H1 (cell line): Measurements from ENCODE around the gene CELF3. TPM values are rescaled to one million over a fixed set of nuclear protein-coding genes. Genes with fewer than 3 reads are reported as not detected.
"Not testable (repeated sequence)": the region's sequence is repeated elsewhere in the genome, so short reads cannot be mapped to it uniquely, and the experiment has no call there.

ENCODE experiments used
- CTCF ChIA-PET: fragments of 300-600 bp; sonication (Branson Sonifier 250); formaldehyde crosslinking; loops from one replicate; lab custom pipeline; 2021; ENCODE audit not compliant: partially characterized antibody; lab: Charles Lee
- POLR2A ChIA-PET: fragments of 300-600 bp; sonication (Branson Sonifier 250); formaldehyde crosslinking; loops from one replicate; lab custom pipeline; 2021; ENCODE audit warnings: inconsistent platforms; ENCODE audit not compliant: partially characterized antibody; lab: Charles Lee
- DNase-seq, 2 experiments: peaks; one replicate each; pipeline versions ENCODE4 v3.0.0 to v3.0.0-alpha.2; 2010 to 2022; ENCODE audit warnings: low spot score in 2 of 2, low read depth in 1 of 2, mixed read lengths in 1 of 2
- FAIRE-seq: peaks from 2 replicates; lab custom pipeline; 2011; peaks lifted over from hg19 to GRCh38; lab: Jason Lieb, UNC
- H2AFZ ChIP-seq: 2 replicates; pipeline ENCODE4 v1.8.1; 2012; ENCODE audit warnings: low read length, inconsistent platforms
- H2AK5ac ChIP-seq: 2 replicates; pipeline ENCODE4 v1.6.1; 2013; ENCODE audit warnings: low read depth, low read length
- H2BK120ac ChIP-seq: replicated peaks from 2 replicates; pipeline ENCODE3; 2013; ENCODE audit warnings: low read depth, low read length, inconsistent platforms
- H2BK12ac ChIP-seq: 2 replicates; pipeline ENCODE4 v1.6.1; 2013; ENCODE audit warnings: low read depth, low read length
- H2BK15ac ChIP-seq: 2 replicates; pipeline ENCODE4 v1.6.1; 2013; ENCODE audit warnings: low read length
- H2BK20ac ChIP-seq: 2 replicates; pipeline ENCODE4 v1.6.1; 2013; ENCODE audit warnings: low read length
- H2BK5ac ChIP-seq: 2 replicates; pipeline ENCODE4 v1.6.1; 2013; ENCODE audit warnings: low read depth, low read length
- H3K14ac ChIP-seq: 2 replicates; pipeline ENCODE4 v1.6.1; 2013; ENCODE audit warnings: inconsistent platforms; ENCODE audit not compliant: insufficient read length
- H3K18ac ChIP-seq: 2 replicates; pipeline ENCODE4 v1.6.1; 2013; ENCODE audit warnings: low read length; ENCODE audit errors: extremely low read depth
- H3K23ac ChIP-seq: 2 replicates; pipeline ENCODE4 v1.6.1; 2013; ENCODE audit warnings: inconsistent platforms; ENCODE audit not compliant: insufficient read length
- H3K23me2 ChIP-seq: 2 replicates; pipeline ENCODE4 v1.6.1; 2013; ENCODE audit warnings: low read depth, low read length
- H3K27ac ChIP-seq: 2 replicates; pipeline ENCODE4 v1.6.1; 2011; ENCODE audit warnings: low read depth, low read length, inconsistent platforms
- H3K27me3 ChIP-seq, 4 experiments: replicated peaks in 1 of 4; 1 replicate in 1 of 4; 2 replicates in 3 of 4; pipeline versions ENCODE4 v1.6.1 to v1.8.1; 2011 to 2013; ENCODE audit warnings: low read length in 3 of 4, mild to moderate bottlenecking in 3 of 4, inconsistent platforms in 2 of 4, mixed read lengths in 2 of 4, moderate library complexity in 1 of 4; ENCODE audit not compliant: control insufficient read depth in 3 of 4, insufficient read depth in 3 of 4; ENCODE audit errors: extremely low read depth in 1 of 4
- H3K36me3 ChIP-seq, 4 experiments: 2 replicates each; pipeline versions ENCODE4 v1.6.1 to v1.8.1; 2011 to 2013; ENCODE audit warnings: mild to moderate bottlenecking in 4 of 4, low read length in 3 of 4, moderate library complexity in 2 of 4, control low read depth in 1 of 4, inconsistent platforms in 1 of 4; ENCODE audit not compliant: insufficient read depth in 4 of 4, control insufficient read depth in 2 of 4
- H3K4ac ChIP-seq: replicated peaks from 2 replicates; pipeline ENCODE3; 2013; ENCODE audit warnings: low read length, low read depth, mixed read lengths, inconsistent platforms; ENCODE audit not compliant: insufficient read length
- H3K4me1 ChIP-seq, 4 experiments: replicated peaks in 1 of 4; 1 replicate in 1 of 4; 2 replicates in 3 of 4; pipeline versions ENCODE4 v1.6.1 to v1.8.1; 2011 to 2013; ENCODE audit warnings: low read length in 3 of 4, inconsistent platforms in 2 of 4, mixed read lengths in 1 of 4; ENCODE audit not compliant: insufficient read depth in 4 of 4, control insufficient read depth in 3 of 4
- H3K4me2 ChIP-seq, 2 experiments: 2 replicates each; pipeline versions ENCODE4 v1.6.1 to v1.8.1; 2011 to 2013; ENCODE audit warnings: low read depth in 2 of 2, low read length in 2 of 2, control low read depth in 1 of 2, inconsistent platforms in 1 of 2, mild to moderate bottlenecking in 1 of 2; ENCODE audit not compliant: insufficient read depth in 1 of 2
- H3K4me3 ChIP-seq, 4 experiments: fragments of 200-600, 300-600 bp in 1 of 4; sonication (generic), shearing (Covaris generic), sonication (Bioruptor Twin) in 1 of 4; 2 replicates each; pipeline versions ENCODE4 v1.5.1 to v1.8.1; 2011 to 2016; ENCODE audit warnings: low read length in 4 of 4, low read depth in 3 of 4, control low read depth in 2 of 4, inconsistent platforms in 2 of 4, mild to moderate bottlenecking in 2 of 4, mixed read lengths in 1 of 4, moderate library complexity in 1 of 4; ENCODE audit not compliant: insufficient read depth in 2 of 4; ENCODE audit errors: extremely low read depth in 1 of 4
- H3K56ac ChIP-seq: replicated peaks from 2 replicates; pipeline ENCODE3; 2013; ENCODE audit warnings: low read depth, mild to moderate bottlenecking, mixed read lengths, low read length, inconsistent platforms; ENCODE audit not compliant: insufficient read length
- H3K79me1 ChIP-seq: 2 replicates; pipeline ENCODE4 v1.6.1; 2013; ENCODE audit warnings: low read depth, low read length, control low read depth
- H3K79me2 ChIP-seq, 2 experiments: 2 replicates each; pipeline versions ENCODE4 v1.6.1 to v1.8.1; 2012 to 2013; ENCODE audit warnings: low read length in 2 of 2, mild to moderate bottlenecking in 2 of 2, inconsistent platforms in 1 of 2; ENCODE audit not compliant: insufficient read depth in 2 of 2, control insufficient read depth in 1 of 2
- H3K9ac ChIP-seq, 4 experiments: replicated peaks in 1 of 4; 1 replicate in 1 of 4; 2 replicates in 3 of 4; pipeline versions ENCODE4 v1.6.1 to v1.8.1; 2011 to 2013; ENCODE audit warnings: low read depth in 3 of 4, low read length in 3 of 4, control low read depth in 2 of 4, mild to moderate bottlenecking in 2 of 4, moderate library complexity in 2 of 4, inconsistent platforms in 1 of 4; ENCODE audit errors: extremely low read depth in 1 of 4
- H3K9me3 ChIP-seq, 2 experiments: 2 replicates each; pipeline versions ENCODE4 v1.6.1 to v1.8.1; 2012 to 2013; ENCODE audit warnings: mild to moderate bottlenecking in 2 of 2, moderate library complexity in 2 of 2, control low read depth in 1 of 2, inconsistent platforms in 1 of 2, low read depth in 1 of 2, low read length in 1 of 2, mixed read lengths in 1 of 2; ENCODE audit not compliant: insufficient read depth in 2 of 2
- H4K20me1 ChIP-seq, 2 experiments: replicated peaks in 1 of 2; 2 replicates each; pipeline versions ENCODE3 to v1.8.1; 2011 to 2013; ENCODE audit warnings: inconsistent platforms in 2 of 2, low read length in 2 of 2, mild to moderate bottlenecking in 1 of 2; ENCODE audit not compliant: insufficient read depth in 2 of 2, control insufficient read depth in 1 of 2
- H4K5ac ChIP-seq: 2 replicates; pipeline ENCODE4 v1.6.1; 2013; ENCODE audit warnings: low read length, low read depth, mixed read lengths, inconsistent platforms; ENCODE audit not compliant: insufficient read length
- H4K8ac ChIP-seq: 2 replicates; pipeline ENCODE4 v1.8.0; 2013; ENCODE audit warnings: mild to moderate bottlenecking, moderate library complexity, low read length, inconsistent platforms; ENCODE audit not compliant: insufficient read depth; ENCODE audit errors: extremely low read depth
- H4K91ac ChIP-seq: replicated peaks from 2 replicates; pipeline ENCODE3; 2013; ENCODE audit warnings: low read length, mixed read lengths, inconsistent platforms; ENCODE audit not compliant: insufficient read length
- CBX5 ChIP-seq: fragments of 300-800, 300-1000 bp; sonication (generic); IDR thresholded peaks from 2 replicates; pipeline ENCODE4 v1.7.1; 2016; ENCODE audit warnings: antibody characterized with exemption, low read length, low read depth
- CHD1 ChIP-seq: IDR thresholded peaks from 2 replicates; pipeline ENCODE4 v1.6.1; 2012; ENCODE audit warnings: low read depth, low read length, improper control_type of control experiment
- SIN3A ChIP-seq, 2 experiments: IDR thresholded peaks in 1 of 2; conservative IDR thresholded peaks in 1 of 2; 2 replicates each; pipeline ENCODE4 v1.6.1; 2011 to 2012; ENCODE audit warnings: low read length in 2 of 2, improper control_type of control experiment in 1 of 2, low read depth in 1 of 2, mild to moderate bottlenecking in 1 of 2
- WGBS, 2 experiments: shearing (Covaris generic) in 1 of 2; methylation state at CpG; one replicate each; pipeline versions ENCODE4 v1.1.6 to v1.1.7; 2013 to 2015; ENCODE audit warnings: low lambda C conversion rate in 2 of 2, mixed read lengths in 2 of 2, inconsistent platforms in 1 of 2, low coverage in 1 of 2, missing lambda C conversion rate in 1 of 2; ENCODE audit not compliant: insufficient replicate concordance in 2 of 2, insufficient coverage in 1 of 2, insufficient read length in 1 of 2; ENCODE audit errors: extremely low coverage in 1 of 2, missing lambda C conversion rate in 1 of 2; 5-methylcytosine and 5-hydroxymethylcytosine counted together
- polyA plus RNA-seq, 7 experiments: library from polyadenylated mRNA; depleted of rRNA in 3 of 7; stranded (reverse) in 5 of 7; unstranded in 2 of 7; fragments of >200 nt in 5 of 7; fragments of 200-250 nt in 2 of 7; gene quantifications; 1 replicate in 5 of 7; 2 replicates in 1 of 7; 4 replicates in 1 of 7; pipeline versions ENCODE4 v1.2.1 to v1.2.3, GENCODE V29; 2011 to 2013; ENCODE audit warnings: missing spikeins in 2 of 7, mixed read lengths in 2 of 7
- total RNA-seq: library from RNA; stranded (reverse); fragmentation: NEBNext Ultra II Directional; extraction: Animal tissue kit (Norgen Biotek cat#: 25700); gene quantifications from 2 replicates; pipeline ENCODE4 v1.2.1, GENCODE V29; 2021

Gene CELF3
- total and polyA plus RNA-seq, 2 of the 8 experiments (the other 6 are each of a cell fraction or from before 2014, with no cell fraction given), result 0.34 to 1.2 TPM

DNA sequence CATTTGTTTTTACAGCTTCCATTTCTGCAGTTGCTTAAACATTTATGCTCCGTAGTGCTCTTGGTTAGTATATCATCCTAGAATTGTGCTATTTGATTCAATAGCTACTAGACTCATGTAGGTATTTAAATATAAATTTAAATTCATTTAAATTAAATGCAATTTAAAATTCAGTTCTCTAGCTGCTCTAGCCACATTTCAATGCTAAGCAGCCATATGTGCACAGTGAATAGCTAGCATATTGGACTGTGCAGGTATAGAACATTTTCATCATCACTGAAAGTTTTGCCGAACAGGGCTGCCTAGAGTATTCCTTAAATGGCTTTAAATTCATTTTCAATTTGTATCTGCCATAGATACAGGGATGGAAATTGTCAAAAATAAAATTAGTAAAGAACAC lies 32.5 kb downstream of the CELF3 start (continued):
- no peak for TF ChIP-seq SIN3A (conservative IDR thresholded peaks at IDR 0.05 in 1 of 2, IDR thresholded peaks at IDR 0.05 in 1 of 2; ENCODE audit: low read depth in 1 of 2, low read length in 2 of 2)
- no peak for TF ChIP-seq CBX5
- TF ChIP-seq CHD1, result no peak

- H2AK5ac ChIP-seq, CTCF ChIA-PET, H3K23ac ChIP-seq, H3K18ac ChIP-seq, H3K4me2 ChIP-seq, H2BK15ac ChIP-seq, H3K23me2 ChIP-seq, H3K36me3 ChIP-seq, H2BK20ac ChIP-seq, POLR2A ChIA-PET, H3K4me3 ChIP-seq, H3K27me3 ChIP-seq, H2BK5ac ChIP-seq, H4K5ac ChIP-seq, H3K4me1 ChIP-seq, FAIRE-seq, H4K20me1 ChIP-seq, H3K9ac ChIP-seq, H3K56ac ChIP-seq, H3K79me2 ChIP-seq, H3K79me1 ChIP-seq, H4K91ac ChIP-seq, H3K9me3 ChIP-seq, H4K8ac ChIP-seq, H2AFZ ChIP-seq, DNase-seq, H3K4ac ChIP-seq, H2BK120ac ChIP-seq, H3K14ac ChIP-seq, H2BK12ac ChIP-seq, H3K27ac ChIP-seq: not testable (repeated sequence)
- WGBS, 2 experiments, result 91% methylated on average over 7 of the region's 7 CpGs; no CpG with 5 or more reads in 1 of the 2 experiments
These were observed 33.7 kb downstream of the CELF3 start for GRCh38 chr1:151682901-151683300.
